HCT116 (cell line): ENCODE data around the gene CIITA. TPM values are rescaled to one million over a fixed set of nuclear protein-coding genes. Genes with fewer than 3 reads are reported as not detected.

ENCODE experiments used
- ATAC-seq: fragments of 200-7000 bp; cut with Tn5 transposase; 2 replicates; pipeline ENCODE4 v1.9.1; 2020; ENCODE audit warnings: mild to moderate bottlenecking, moderate library complexity
- BruUV-seq: library from RNA; stranded (reverse); fragments of 400-500 nt; replicated peaks from 2 replicates; lab custom pipeline; 2021; lab: Mats Ljungman, UMichigan
- CTCF ChIA-PET: fragments of 300-600 bp; sonication (Branson Sonifier 250); formaldehyde crosslinking; loops from one replicate; lab custom pipeline; 2021; ENCODE audit warnings: antibody characterized with exemption; lab: Charles Lee
- POLR2A ChIA-PET: fragments of 300-600, 350-600 bp; sonication (Branson Sonifier 250); formaldehyde crosslinking; loops from one replicate; lab custom pipeline; 2021; ENCODE audit warnings: antibody characterized with exemption; lab: Charles Lee
- RAD21 ChIA-PET, 2 experiments: fragments of 300-600 bp; sonication (Branson Sonifier 250); formaldehyde crosslinking; loops; one replicate each; lab custom pipeline; 2023; ENCODE audit warnings: low total read pairs in 2 of 2; ENCODE audit not compliant: uncharacterized antibody in 2 of 2, unreplicated experiment in 2 of 2, low non-redundant PET in 1 of 2; lab: Charles Lee
- DNase-seq: peaks from one replicate; pipeline ENCODE4 v3.0.0-alpha.2; 2010; ENCODE audit warnings: low read depth, low spot score
- H2AFZ ChIP-seq: fragments of 200-600 bp; shearing (Covaris generic), sonication (generic); 2 replicates; pipeline ENCODE4 v1.6.1; 2017; ENCODE audit warnings: low read depth, mixed run types, mixed read lengths, antibody characterized with exemption, low read length; ENCODE audit not compliant: poor library complexity, severe bottlenecking
- H3K27ac ChIP-seq: 2 replicates; pipeline ENCODE4 v1.5.1; 2012; ENCODE audit warnings: low read depth, low read length
- H3K27me3 ChIP-seq: fragments of 200-600 bp; sonication (generic); 2 replicates; pipeline ENCODE4 v1.6.1; 2016; ENCODE audit warnings: mixed run types, low read length, mixed read lengths; ENCODE audit not compliant: insufficient read depth
- H3K36me3 ChIP-seq, 2 experiments: fragments of 200-500 bp in 1 of 2; fragments of 200-600 bp in 1 of 2; sonication (Bioruptor generic) in 1 of 2; sonication (generic) in 1 of 2; 2 replicates each; pipeline versions ENCODE4 v1.5.1 to v1.6.1; 2014 to 2016; ENCODE audit warnings: low read length in 2 of 2, inconsistent platforms in 1 of 2, mixed read lengths in 1 of 2, mixed run types in 1 of 2; ENCODE audit not compliant: insufficient read depth in 2 of 2, control insufficient read depth in 1 of 2
- H3K4me1 ChIP-seq, 2 experiments: fragments of 200-600 bp in 1 of 2; sonication (generic) in 1 of 2; 2 replicates each; pipeline versions ENCODE4 v1.5.1 to v1.6.1; 2012 to 2017; ENCODE audit warnings: low read length in 2 of 2, inconsistent platforms in 1 of 2, mild to moderate bottlenecking in 1 of 2, mixed read lengths in 1 of 2, mixed run types in 1 of 2, moderate library complexity in 1 of 2; ENCODE audit not compliant: insufficient read depth in 2 of 2, control insufficient read depth in 1 of 2
- H3K4me2 ChIP-seq: fragments of 200-600 bp; sonication (generic); 2 replicates; pipeline ENCODE4 v1.6.1; 2017; ENCODE audit warnings: mixed run types, low read length, mixed read lengths
- H3K4me3 ChIP-seq, 2 experiments: fragments of 200-600 bp in 1 of 2; sonication (generic) in 1 of 2; replicated peaks in 1 of 2; 2 replicates each; pipeline ENCODE4 v1.5.1; 2011 to 2016; ENCODE audit warnings: low read length in 2 of 2, control low read depth in 1 of 2, low read depth in 1 of 2, mild to moderate bottlenecking in 1 of 2, mixed read lengths in 1 of 2, mixed run types in 1 of 2
- H3K79me2 ChIP-seq: fragments of 200-600 bp; sonication (generic); 2 replicates; pipeline ENCODE4 v1.6.1; 2017; ENCODE audit warnings: mild to moderate bottlenecking, mixed run types, low read length, moderate library complexity, mixed read lengths; ENCODE audit not compliant: insufficient read depth
- H3K9ac ChIP-seq: fragments of 200-600 bp; sonication (generic); 2 replicates; pipeline ENCODE4 v1.6.1; 2016; ENCODE audit warnings: low read length, mixed read lengths
- H3K9me2 ChIP-seq: fragments of 200-600 bp; sonication (generic), shearing (Covaris generic); 2 replicates; pipeline ENCODE4 v1.6.1; 2017; ENCODE audit warnings: mixed run types, mild to moderate bottlenecking, moderate library complexity; ENCODE audit not compliant: insufficient read depth
- H3K9me3 ChIP-seq, 2 experiments: fragments of 200-500 bp in 1 of 2; fragments of 200-600 bp in 1 of 2; sonication (Bioruptor generic) in 1 of 2; sonication (generic) in 1 of 2; 2 replicates each; pipeline ENCODE4 v1.6.1; 2014 to 2017; ENCODE audit warnings: low read length in 2 of 2, mixed read lengths in 2 of 2, inconsistent platforms in 1 of 2, low read depth in 1 of 2, mild to moderate bottlenecking in 1 of 2, mixed run types in 1 of 2, moderate library complexity in 1 of 2; ENCODE audit not compliant: control insufficient read depth in 1 of 2, insufficient read depth in 1 of 2
- H4K20me1 ChIP-seq: fragments of 200-600 bp; sonication (generic), shearing (Covaris generic); 2 replicates; pipeline ENCODE4 v1.6.1; 2017; ENCODE audit warnings: mixed run types, mild to moderate bottlenecking, moderate library complexity; ENCODE audit not compliant: insufficient read depth
- ATF3 ChIP-seq: IDR thresholded peaks from 2 replicates; pipeline ENCODE4 v1.6.1; 2012
- CEBPB ChIP-seq: IDR thresholded peaks from 2 replicates; pipeline ENCODE4 v1.6.1; 2012; ENCODE audit warnings: low read depth
- CTCF ChIP-seq, 3 experiments: fragments of 200-600 bp in 1 of 3; sonication (generic) in 1 of 3; IDR thresholded peaks in 2 of 3; conservative IDR thresholded peaks in 1 of 3; 2 replicates each; pipeline ENCODE4 v1.5.1; 2012 to 2017; ENCODE audit warnings: low read depth in 2 of 3, low read length in 2 of 3, antibody characterized with exemption in 1 of 3, borderline replicate concordance in 1 of 3, control low read depth in 1 of 3, mild to moderate bottlenecking in 1 of 3, mixed read lengths in 1 of 3, mixed run types in 1 of 3, moderate library complexity in 1 of 3; ENCODE audit not compliant: insufficient read depth in 1 of 3
- EZH2phosphoT487 ChIP-seq: fragments of 200-600 bp; IDR thresholded peaks from 2 replicates; pipeline ENCODE4 v1.6.1; 2018; ENCODE audit warnings: antibody characterized with exemption, borderline replicate concordance
- JUND ChIP-seq: IDR thresholded peaks from 2 replicates; pipeline ENCODE4 v1.6.1; 2012
- POLR2AphosphoS5 ChIP-seq: IDR thresholded peaks from 2 replicates; pipeline ENCODE4 v1.6.1; 2011; ENCODE audit warnings: mild to moderate bottlenecking, low read depth, low read length, moderate library complexity
- RAD21 ChIP-seq: IDR thresholded peaks from 2 replicates; pipeline ENCODE4 v1.6.1; 2012; ENCODE audit warnings: low read depth, mild to moderate bottlenecking
- REST ChIP-seq: IDR thresholded peaks from 2 replicates; pipeline ENCODE4 v1.6.1; 2012; ENCODE audit warnings: low read depth
- SIN3A ChIP-seq: IDR thresholded peaks from 2 replicates; pipeline ENCODE4 v1.6.1; 2012; ENCODE audit warnings: low read depth
- SP1 ChIP-seq: IDR thresholded peaks from 2 replicates; pipeline ENCODE4 v1.6.1; 2012; ENCODE audit warnings: low read depth
- ZBTB33 ChIP-seq: IDR thresholded peaks from 2 replicates; pipeline ENCODE4 v1.6.1; 2011; ENCODE audit warnings: mild to moderate bottlenecking, low read length, moderate library complexity; ENCODE audit not compliant: insufficient replicate concordance; ENCODE audit errors: extremely low read depth
- ZFX ChIP-seq: fragments of 450-650 bp; IDR thresholded peaks from 2 replicates; pipeline ENCODE4 v1.6.1; 2017
- intact Hi-C: fragments of 100-400 bp; cut with micrococcal nuclease; formaldehyde crosslinking; loops from 2 replicates; pipeline ENCODE4 v1.10.0; 2022
- total RNA-seq: library from RNA; stranded (reverse); gene quantifications from one replicate; pipeline ENCODE4 v1.2.1, GENCODE V29; 2021; ENCODE audit not compliant: unreplicated experiment
- TF ChIP-seq, protein P1 (sequence below): IDR thresholded peaks from 2 replicates; pipeline ENCODE4 v1.6.1; 2012

CIITA gene
- total RNA-seq, 1 experiment from 2014 or later, result 0.25 TPM

DNA sequence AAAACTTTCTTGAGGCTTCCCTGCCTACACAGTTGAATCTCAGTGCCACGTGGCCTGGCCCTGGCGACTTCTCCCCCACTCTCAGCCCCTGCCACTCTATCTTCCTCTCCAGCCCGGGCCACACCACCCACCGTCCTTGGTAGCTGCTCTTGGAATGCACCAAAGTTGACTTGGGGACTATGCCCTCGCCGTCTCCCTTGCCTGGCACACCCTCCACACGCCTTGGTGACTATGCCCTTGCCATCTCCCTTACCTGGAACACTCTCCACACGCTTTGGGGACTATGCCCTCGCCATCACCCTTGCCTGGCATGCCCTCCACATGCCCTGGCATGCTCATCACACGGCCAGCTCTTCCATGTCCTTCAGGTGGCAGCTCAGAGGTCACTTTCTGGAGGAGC, 42.9 kb upstream of the CIITA start (continued):
- TF ChIP-seq POLR2AphosphoS5, result no peak
- TF ChIP-seq SP1, result no peak
- TF ChIP-seq ATF3, result no peak
- TF ChIP-seq CEBPB, result no peak
- TF ChIP-seq REST, result no peak
- no peak for TF ChIP-seq RAD21

DNA sequence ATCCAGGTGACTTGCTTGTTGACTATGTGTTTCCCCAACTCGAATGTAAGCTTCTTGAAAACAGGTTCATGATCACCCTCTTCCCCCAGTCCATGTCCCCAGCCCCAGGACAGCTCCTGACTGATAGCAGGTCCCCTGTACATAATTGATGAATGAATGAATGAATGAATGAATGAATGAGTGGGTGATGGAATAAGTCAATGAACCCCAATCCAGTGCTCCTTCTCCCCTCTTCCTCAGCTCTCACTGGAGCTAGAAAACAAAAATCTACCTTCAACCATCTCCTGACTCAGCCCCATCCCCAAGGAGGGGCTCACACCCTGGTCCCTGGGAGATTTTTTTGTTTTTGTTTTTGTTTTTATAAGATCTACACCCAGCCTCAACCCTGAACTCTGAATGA, 42.2 kb upstream of the CIITA start:
- no peaks in the 10 kb centered on the region for H3K9me3 ChIP-seq
- no peaks in the 10 kb centered on the region for H3K9me2 ChIP-seq
- ATAC-seq (no peak), DNase-seq (no peak)
- RAD21 ChIA-PET, result no interaction called here
- intact Hi-C loops, result no loop called here
- no peak overlapping the region for H3K9ac ChIP-seq
- no peaks in the 10 kb centered on the region for H3K79me2 ChIP-seq
- no peak overlapping the region for H2AFZ ChIP-seq
- no peaks in the 10 kb centered on the region for H3K4me1 ChIP-seq
- no peak overlapping the region for H3K4me2 ChIP-seq
- POLR2A ChIA-PET, result no interaction called here
- peaks cover 4% of the 10 kb centered on the region; the same call in 1 of the 2 replicates for H3K27me3 ChIP-seq
- CTCF ChIA-PET, result no interaction called here
- H3K27ac ChIP-seq, result no peak overlapping the region
- no TSS peak for BruUV-seq
- H4K20me1 ChIP-seq, result no peaks in the 10 kb centered on the region
- TF ChIP-seq SIN3A, result no peak
- TF ChIP-seq, protein P1, sequence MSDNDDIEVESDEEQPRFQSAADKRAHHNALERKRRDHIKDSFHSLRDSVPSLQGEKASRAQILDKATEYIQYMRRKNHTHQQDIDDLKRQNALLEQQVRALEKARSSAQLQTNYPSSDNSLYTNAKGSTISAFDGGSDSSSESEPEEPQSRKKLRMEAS, result no peak
- TF ChIP-seq CTCF (IDR thresholded peaks at IDR 0.05 in 2 of 3, conservative IDR thresholded peaks at IDR 0.05 in 1 of 3; ENCODE audit: borderline replicate concordance in 1 of 3, insufficient read depth in 1 of 3, low read depth in 2 of 3, low read length in 2 of 3), result no peak
- TF ChIP-seq JUND, result no peak
- no peak for TF ChIP-seq CEBPB
- no peak for TF ChIP-seq ZFX
- TF ChIP-seq EZH2phosphoT487, result no peak
- no peak for TF ChIP-seq ZBTB33
- TF ChIP-seq, all 23 proteins: peak for 0
- Histone ChIP-seq H3K36me3 (no peaks in the 10 kb centered on the region), H3K4me3 (no peak overlapping the region)
